IPS DF 19.7 (cell line): ENCODE results near the gene TMCO6.

Experiments
- DNase-seq: peaks from one replicate; pipeline ENCODE4 v3.0.0-alpha.2; 2013; ENCODE audit warnings: low read depth, low spot score

TMCO6 gene

DNA sequence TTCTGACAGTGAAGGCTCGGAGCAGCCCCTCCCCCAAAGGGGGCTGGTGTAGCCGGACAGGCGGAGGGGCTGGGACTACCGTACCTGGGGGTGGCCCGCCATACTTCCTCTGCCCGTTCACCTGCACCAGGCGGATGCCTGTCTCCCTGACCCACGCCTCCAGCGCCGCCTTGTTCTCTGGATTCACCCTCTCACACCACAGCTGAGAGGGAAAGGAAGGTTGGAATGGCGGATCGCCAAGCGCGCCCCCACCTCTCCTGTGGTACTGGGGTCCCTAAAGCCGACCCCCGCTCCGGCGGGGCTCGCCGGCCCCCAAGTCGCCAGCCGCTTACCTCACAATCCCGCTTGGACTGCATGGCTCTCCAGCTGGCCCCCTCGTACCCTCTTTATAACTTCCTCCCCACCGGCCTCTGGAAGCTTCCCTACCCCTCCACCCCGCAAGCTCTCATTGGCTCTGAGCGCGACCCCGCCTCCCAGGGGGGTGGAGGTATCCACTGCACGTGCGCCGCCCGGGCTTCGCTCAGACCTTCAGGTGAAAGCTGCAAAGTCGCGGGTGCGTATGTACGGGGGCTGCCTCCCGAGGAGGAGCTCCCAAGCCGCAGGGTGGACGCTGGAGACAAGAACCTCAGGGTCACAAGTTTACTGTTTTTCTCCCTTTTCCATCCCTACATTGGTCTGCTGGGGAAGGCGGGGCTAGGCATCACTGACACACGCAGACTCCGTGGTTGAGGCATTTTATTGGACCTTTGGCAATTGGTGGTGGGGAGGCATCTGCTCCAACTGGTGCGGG lies 34.1 kb downstream of the TMCO6 start, which contains the start of gene DND1:
Gene DND1 (minus strand): TSS at position 390 of the 790 bp plus-strand sequence. CDS start 34 bp downstream, at position 356.
- DNase-seq: no peak

DNA sequence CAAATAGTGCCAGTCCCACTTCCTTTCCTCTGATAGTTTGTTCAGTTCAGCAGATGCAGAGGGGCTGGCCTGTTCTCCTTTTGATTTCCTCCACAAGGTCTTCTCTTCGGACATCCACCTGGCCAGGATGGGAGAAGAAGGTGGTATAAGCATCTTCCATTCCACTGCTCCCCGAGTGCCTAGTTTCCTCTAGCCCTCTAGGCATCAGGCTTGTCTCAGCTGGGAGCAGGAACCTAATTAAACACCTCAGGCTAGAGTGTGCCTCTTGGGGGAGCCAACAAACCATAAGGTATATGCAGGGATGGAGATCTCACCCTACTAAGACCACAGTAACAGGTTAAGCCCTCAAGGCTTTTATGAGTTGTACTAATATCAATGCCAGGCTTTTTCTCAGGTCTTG lies 35.0 kb downstream of the TMCO6 start:
- DNase-seq: no peak

DNA sequence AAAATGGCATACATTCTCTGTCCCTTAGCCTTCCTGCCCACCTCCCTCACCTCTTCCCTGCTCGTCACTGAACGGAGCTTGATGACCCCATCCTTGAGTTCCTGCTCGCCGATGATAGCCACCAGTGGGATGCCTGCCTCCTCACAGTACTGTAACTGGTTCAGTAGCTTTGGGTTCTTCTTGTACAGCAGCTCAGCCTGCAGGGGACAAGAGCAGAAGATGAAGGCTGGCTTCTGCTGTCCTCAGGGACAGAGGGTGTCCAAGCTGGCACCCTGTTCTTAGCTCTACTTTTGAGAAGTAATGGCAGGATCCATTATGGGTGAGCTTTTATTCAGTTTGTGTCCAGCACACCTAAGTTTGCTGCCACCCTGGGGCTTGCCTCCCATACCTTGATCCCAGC lies 35.4 kb downstream of the TMCO6 start:
- DNase-seq: no peak

DNA sequence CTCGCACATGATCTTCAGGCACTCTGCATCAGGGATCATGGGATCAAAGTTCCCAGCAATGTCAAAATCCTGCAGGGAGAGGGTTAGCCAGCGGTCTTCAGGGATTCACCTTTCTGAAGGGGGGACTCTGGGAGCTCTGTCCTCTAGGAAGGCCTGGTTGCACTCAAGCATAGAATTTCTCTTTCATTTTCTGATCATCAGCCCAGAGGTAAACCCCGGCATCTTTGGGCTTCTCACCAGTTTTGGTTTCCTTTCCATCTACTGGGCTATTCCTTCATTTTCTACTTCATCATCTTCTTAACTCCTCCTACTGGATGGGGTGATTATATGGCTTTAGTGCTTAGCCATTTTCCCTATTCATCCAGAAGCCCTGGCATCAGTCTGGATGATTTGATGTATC lies 38.7 kb downstream of the TMCO6 start:
- DNase-seq: no peak

GRCh38 chr5:140678993-140679392 lies 39.7 kb downstream of the TMCO6 start:
- DNase-seq: no peak

- DNase-seq: no peak
These were observed 51.2 kb downstream of the TMCO6 start for GRCh38 chr5:140690376-140690932.

DNA sequence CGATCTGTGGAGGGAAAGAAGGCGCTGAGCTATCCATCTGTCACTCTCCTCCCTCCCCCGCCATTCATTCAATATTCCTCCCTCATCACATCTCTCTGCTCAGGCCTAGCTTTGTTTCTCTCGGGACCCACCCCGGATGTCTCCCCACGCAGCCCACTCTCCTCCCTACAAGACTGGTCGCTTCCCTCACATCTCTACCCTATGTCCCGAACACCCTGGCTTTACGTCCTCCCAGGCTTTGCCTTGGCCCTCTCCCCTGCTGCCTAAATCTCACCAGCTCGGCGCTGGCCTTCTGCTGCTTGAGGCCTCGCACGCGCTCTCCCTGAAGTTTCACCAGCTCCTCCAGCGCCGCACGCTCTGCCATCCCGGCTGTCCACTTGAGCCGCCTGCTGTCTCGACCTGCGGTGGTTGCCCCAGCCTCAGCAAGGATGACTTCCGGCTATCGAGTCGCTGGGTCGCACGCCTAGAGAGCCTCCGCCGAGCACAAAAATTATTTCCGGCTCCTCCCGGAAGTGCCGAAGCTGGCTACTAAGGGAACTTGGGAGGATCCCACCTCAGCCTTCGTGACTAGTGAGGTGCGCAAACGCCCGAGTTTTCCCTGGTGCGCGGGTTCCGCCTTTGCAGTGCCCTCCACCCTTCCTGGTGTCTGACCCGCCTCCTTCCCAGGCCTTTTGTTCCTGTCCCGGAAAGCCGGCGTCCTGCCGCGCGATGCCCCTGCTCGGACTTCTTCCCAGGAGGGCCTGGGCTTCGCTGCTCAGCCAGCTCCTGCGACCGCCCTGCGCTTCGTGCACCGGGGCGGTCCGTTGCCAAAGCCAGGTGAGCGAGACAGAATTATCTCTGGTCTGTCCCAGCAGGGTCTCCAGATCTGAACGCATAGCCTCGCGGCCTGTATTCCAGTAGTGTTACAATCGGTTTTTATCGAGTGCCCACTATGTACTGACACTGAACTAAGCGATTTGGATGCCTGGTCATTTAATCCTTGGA lies 52.0 kb downstream of the TMCO6 start, which contains the start of the genes HARS1 and HARS2:
Gene HARS1 (minus strand): TSS at position 430 of the 984 bp plus-strand sequence. CDS start 66 bp downstream, at position 364.
Gene HARS2 (plus strand): TSS at position 515 of the 984 bp plus-strand sequence. CDS start 194 bp downstream, at position 709.
- peak; percentile 95 for DNase-seq

DNA sequence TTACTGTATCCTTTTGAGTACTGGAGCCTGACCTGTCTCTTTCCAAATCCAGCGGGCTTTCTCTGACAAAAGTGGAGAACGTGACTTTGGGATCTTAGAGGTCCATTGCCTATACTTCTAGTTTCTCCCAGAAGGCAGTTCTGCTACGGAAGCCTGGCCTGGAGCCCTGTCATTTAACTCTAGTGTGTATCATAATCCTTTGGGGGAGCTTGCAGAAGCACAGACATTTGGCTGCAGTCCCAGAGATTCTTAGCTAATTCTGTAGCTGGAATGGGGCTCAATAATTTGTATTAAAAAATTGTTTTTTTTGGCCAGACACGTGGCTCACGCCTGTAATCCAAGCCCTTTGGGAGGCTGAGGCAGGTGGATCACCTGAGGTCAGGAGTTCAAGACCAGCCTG lies 55.0 kb downstream of the TMCO6 start:
- DNase-seq: no peak
